ENCODE measurements around the gene NBL1. TPM values are rescaled to one million over a fixed set of nuclear protein-coding genes. Genes with fewer than 3 reads are reported as not detected.

Gene NBL1
- total and polyA plus RNA-seq, 2 experiments from 2014 or later = 22.3 to 46.9 TPM

DNA sequence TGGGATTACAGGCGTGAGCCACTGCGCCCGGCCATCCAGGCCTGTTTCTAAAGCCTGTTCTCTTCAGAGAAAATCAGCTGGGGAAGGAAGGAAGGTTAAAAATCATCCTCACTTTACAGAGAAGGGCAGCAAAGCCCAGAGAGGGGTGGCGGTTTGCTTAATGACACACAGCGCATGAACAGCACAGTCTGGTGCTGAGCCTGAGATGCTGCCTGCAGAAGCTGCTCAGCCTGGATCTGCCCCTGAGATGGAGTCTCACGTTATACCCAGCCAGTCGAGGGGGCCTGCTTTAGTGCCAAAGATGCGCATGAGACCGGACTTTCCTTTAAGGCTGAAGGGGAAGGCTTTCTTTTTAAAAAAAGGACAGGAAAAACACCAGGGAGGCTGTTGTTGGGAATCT is 41.9 kb downstream of the NBL1 start:
- Histone ChIP-seq H3K4me2 (no peak overlapping the region), H3K4me1 (ENCODE audit: insufficient read depth) (no peaks in the 10 kb centered on the region), H2AFZ (no peak overlapping the region), H3K27me3 (no peaks in the 10 kb centered on the region), H3K9me3 (ENCODE audit: low read depth) (no peaks in the 10 kb centered on the region), H3K27ac (no peak overlapping the region), H3K79me2 (no peaks in the 10 kb centered on the region), H4K20me1 (ENCODE audit: insufficient read depth, poor library complexity, severe bottlenecking) (no peaks in the 10 kb centered on the region), H3K4me3 (no peak overlapping the region), H3K9me2 (replicated peaks; ENCODE audit: insufficient read depth) (no peaks in the 10 kb centered on the region), H3K36me3 (replicated peaks; ENCODE audit: insufficient read depth, low read depth) (no peaks in the 10 kb centered on the region)
- DNase-seq (ENCODE audit: low spot score) = no peak
- WGBS (ENCODE audit: low lambda C conversion rate, missing lambda C conversion rate) = 88% methylated on average over 9 of the region's 9 CpGs
- TF ChIP-seq, protein P1, sequence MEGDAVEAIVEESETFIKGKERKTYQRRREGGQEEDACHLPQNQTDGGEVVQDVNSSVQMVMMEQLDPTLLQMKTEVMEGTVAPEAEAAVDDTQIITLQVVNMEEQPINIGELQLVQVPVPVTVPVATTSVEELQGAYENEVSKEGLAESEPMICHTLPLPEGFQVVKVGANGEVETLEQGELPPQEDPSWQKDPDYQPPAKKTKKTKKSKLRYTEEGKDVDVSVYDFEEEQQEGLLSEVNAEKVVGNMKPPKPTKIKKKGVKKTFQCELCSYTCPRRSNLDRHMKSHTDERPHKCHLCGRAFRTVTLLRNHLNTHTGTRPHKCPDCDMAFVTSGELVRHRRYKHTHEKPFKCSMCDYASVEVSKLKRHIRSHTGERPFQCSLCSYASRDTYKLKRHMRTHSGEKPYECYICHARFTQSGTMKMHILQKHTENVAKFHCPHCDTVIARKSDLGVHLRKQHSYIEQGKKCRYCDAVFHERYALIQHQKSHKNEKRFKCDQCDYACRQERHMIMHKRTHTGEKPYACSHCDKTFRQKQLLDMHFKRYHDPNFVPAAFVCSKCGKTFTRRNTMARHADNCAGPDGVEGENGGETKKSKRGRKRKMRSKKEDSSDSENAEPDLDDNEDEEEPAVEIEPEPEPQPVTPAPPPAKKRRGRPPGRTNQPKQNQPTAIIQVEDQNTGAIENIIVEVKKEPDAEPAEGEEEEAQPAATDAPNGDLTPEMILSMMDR (IDR thresholded peaks at IDR 0.05; ENCODE audit: poor library complexity) = no peak
- no peak for TF ChIP-seq EZH2phosphoT487 (IDR thresholded peaks at IDR 0.05; ENCODE audit: low read depth, severe bottlenecking, unreplicated experiment)
- no peak for TF ChIP-seq EZH2 (IDR thresholded peaks at IDR 0.05; ENCODE audit: borderline replicate concordance)

DNA sequence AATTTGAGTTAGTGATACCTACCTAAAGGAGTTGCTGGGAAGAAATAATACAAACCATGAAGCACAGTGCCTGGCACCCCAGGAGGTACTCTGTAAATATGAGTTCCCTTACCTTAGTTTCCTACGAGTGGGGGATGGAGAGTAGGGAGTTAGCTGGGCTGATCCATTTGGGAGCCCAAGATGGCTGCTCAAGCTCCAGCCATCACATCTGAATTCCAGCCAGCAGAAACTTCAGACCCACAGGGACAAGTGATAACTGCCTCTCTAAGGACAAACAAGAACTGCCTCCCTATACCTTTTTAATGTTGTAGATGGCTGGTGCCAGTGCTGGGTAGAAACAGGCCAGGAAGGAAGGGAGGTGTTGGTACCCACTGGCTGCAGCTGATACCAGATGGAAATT is 43.3 kb downstream of the NBL1 start:
- no peak overlapping the region for H3K27ac ChIP-seq
- 87% methylated on average over 1 of the region's 1 CpG for WGBS (ENCODE audit: low lambda C conversion rate, missing lambda C conversion rate)
- H3K9me3 ChIP-seq (ENCODE audit: low read depth) = no peaks in the 10 kb centered on the region
- H3K4me1 ChIP-seq (ENCODE audit: insufficient read depth) = no peaks in the 10 kb centered on the region
- H4K20me1 ChIP-seq (ENCODE audit: insufficient read depth, poor library complexity, severe bottlenecking) = no peaks in the 10 kb centered on the region
- no peaks in the 10 kb centered on the region for H3K79me2 ChIP-seq
- no peaks in the 10 kb centered on the region for H3K27me3 ChIP-seq
- no peak overlapping the region for H3K4me2 ChIP-seq
- H3K4me3 ChIP-seq = no peak overlapping the region
- H3K9me2 ChIP-seq (replicated peaks; ENCODE audit: insufficient read depth) = no peaks in the 10 kb centered on the region
- H2AFZ ChIP-seq = no peak overlapping the region
- TF ChIP-seq EZH2phosphoT487 (IDR thresholded peaks at IDR 0.05; ENCODE audit: low read depth, severe bottlenecking, unreplicated experiment) (no peak), EZH2 (IDR thresholded peaks at IDR 0.05; ENCODE audit: borderline replicate concordance) (no peak)
- TF ChIP-seq, protein P1 (IDR thresholded peaks at IDR 0.05; ENCODE audit: poor library complexity) = no peak
- no peaks in the 10 kb centered on the region for H3K36me3 ChIP-seq (replicated peaks; ENCODE audit: insufficient read depth, low read depth)
- DNase-seq (ENCODE audit: low spot score) = no peak

DNA sequence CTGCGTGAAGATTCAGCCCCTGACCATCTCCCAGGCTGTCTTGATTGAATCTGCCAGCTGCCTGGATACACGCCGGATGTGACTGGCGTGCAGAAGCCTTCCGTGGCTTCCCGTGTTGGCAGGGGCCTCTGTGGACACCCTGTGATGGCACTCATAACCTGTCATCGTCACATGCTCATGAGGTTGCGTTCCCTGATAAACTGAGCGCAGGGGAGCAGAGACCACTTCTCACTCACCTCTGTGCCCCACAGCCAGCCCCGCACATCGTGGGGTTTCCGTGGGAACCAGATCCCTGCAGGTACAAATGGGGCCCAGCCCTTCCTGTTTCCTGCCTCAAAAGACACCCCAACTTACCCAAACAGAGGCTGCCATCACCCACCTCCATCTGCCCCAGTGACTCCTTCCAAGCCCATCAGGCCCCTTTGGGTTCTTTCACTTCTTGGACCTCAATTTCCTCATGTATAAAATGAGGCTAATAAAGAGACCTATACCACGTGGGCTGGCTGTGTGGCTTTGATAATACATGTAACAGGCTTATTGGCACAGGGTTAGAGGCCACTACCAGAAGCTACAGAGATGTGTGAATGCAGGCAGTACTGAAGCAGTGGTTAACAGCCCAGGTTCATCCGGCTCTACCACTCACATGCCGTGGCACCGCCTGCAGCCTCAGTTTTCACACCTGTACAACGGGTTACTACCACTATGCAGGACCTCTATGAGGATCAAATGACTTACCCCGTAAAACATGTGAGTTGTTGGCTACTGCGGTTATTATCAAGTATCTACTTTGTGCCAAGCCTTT is 44.1 kb downstream of the NBL1 start:
- H3K79me2 ChIP-seq = no peaks in the 10 kb centered on the region
- 87% methylated on average over 19 of the region's 19 CpGs for WGBS (ENCODE audit: low lambda C conversion rate, missing lambda C conversion rate)
- TF ChIP-seq EZH2 (IDR thresholded peaks at IDR 0.05; ENCODE audit: borderline replicate concordance) (no peak), EZH2phosphoT487 (IDR thresholded peaks at IDR 0.05; ENCODE audit: low read depth, severe bottlenecking, unreplicated experiment) (no peak)
- TF ChIP-seq, protein P1 (IDR thresholded peaks at IDR 0.05; ENCODE audit: poor library complexity) = no peak
- H2AFZ ChIP-seq = no peak overlapping the region
- H3K27ac ChIP-seq = no peak overlapping the region
- H3K4me3 ChIP-seq = no peak overlapping the region
- H3K27me3 ChIP-seq = no peaks in the 10 kb centered on the region
- no peaks in the 10 kb centered on the region for H3K36me3 ChIP-seq (replicated peaks; ENCODE audit: insufficient read depth, low read depth)
- DNase-seq (ENCODE audit: low spot score) = no peak
- no peaks in the 10 kb centered on the region for H3K4me1 ChIP-seq (ENCODE audit: insufficient read depth)
- no peak overlapping the region for H3K4me2 ChIP-seq
- H3K9me2 ChIP-seq (replicated peaks; ENCODE audit: insufficient read depth) = no peaks in the 10 kb centered on the region
- no peaks in the 10 kb centered on the region for H4K20me1 ChIP-seq (ENCODE audit: insufficient read depth, poor library complexity, severe bottlenecking)
- no peaks in the 10 kb centered on the region for H3K9me3 ChIP-seq (ENCODE audit: low read depth)
